ENCODE measurements around the gene NHLRC3. TPM values are rescaled to one million over a fixed set of nuclear protein-coding genes. Genes with fewer than 3 reads are reported as not detected.
A peak's percentile ranks its signal among the peaks of the same experiment; 100 is the strongest.
"Not testable (repeated sequence)": the region's sequence is repeated elsewhere in the genome, so short reads cannot be mapped to it uniquely, and the experiment has no call there.

NHLRC3 gene, protein sequence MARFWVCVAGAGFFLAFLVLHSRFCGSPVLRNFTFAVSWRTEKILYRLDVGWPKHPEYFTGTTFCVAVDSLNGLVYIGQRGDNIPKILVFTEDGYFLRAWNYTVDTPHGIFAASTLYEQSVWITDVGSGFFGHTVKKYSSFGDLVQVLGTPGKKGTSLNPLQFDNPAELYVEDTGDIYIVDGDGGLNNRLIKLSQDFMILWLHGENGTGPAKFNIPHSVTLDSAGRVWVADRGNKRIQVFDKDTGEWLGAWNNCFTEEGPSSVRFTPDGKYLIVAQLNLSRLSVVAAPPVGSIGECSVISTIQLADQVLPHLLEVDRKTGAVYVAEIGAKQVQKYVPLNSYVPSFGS
- 33.4 TPM for total RNA-seq

DNA sequence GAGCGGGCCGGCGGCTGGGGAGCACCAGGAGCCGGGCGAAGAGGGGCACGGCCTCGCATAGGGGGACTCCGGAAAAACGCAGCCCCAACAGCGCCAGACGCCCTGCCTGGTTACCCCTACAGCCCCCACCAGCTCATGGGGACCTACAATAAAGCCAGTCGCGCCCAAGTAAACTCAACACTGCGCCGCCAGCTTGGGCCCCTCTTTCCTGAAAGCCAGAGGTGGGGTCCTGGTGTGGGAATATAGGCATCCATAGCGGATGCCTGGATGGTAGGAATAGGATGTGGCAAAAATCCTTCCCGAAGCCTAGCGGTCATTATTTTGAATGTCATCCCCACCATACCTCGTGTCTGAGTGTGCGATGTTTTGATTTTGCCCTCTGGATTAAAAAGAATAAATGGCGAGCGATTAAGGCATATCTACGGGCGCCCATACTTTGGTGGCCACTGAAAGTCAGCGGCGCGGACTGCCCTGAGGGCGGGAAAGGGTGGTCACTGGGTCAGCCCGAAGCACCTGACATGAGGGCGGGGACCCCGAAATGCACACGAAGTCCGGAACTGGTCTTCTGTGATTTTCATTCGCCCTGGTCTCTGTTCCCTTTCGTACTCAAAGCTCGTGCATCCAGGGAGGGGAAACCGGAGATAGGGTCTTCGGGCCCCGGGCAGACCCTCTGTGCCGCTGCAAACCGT lies at the start of gene NHLRC3, which contains the start of gene PROSER1:
Gene NHLRC3 (plus strand): TSS at position 577 of the 689 bp plus-strand sequence. CDS start 184 bp downstream, outside the sequence.
Gene PROSER1 (minus strand): TSS at position 210 of the 689 bp plus-strand sequence. CDS start 847 bp downstream, outside the sequence.
- Histone ChIP-seq H3K27ac (ENCODE audit: low read depth, low read length) (peak within 1 kb of the TSS; percentile 74), H3K4me1 (ENCODE audit: control insufficient read depth in 3 of 3, insufficient read depth in 3 of 3, low read length in 3 of 3) (peaks cover 10 to 35% (median 21%) of the 10 kb centered on the region in 3 donors), H3K4me3 (ENCODE audit: low read length in 3 of 3) (peak within 1 kb of the TSS; percentile 89 to 99 (median 98)), H3K36me3 (ENCODE audit: control insufficient read depth in 3 of 3, insufficient read depth in 3 of 3, low read length in 3 of 3) (peaks cover 0 to 7% (median 0%) of the 10 kb centered on the region in 3 donors), H3K9me3 (ENCODE audit: control insufficient read depth in 3 of 3, low read length in 3 of 3) (no peaks in the 10 kb centered on the region), H3K27me3 (ENCODE audit: control insufficient read depth in 3 of 3, insufficient read depth in 3 of 3, low read length in 3 of 3) (no peaks in the 10 kb centered on the region), H3K9ac (ENCODE audit: low read depth in 1 of 3, low read length in 3 of 3) (peak within 1 kb of the TSS; percentile 90 to 98 (median 98))

DNA sequence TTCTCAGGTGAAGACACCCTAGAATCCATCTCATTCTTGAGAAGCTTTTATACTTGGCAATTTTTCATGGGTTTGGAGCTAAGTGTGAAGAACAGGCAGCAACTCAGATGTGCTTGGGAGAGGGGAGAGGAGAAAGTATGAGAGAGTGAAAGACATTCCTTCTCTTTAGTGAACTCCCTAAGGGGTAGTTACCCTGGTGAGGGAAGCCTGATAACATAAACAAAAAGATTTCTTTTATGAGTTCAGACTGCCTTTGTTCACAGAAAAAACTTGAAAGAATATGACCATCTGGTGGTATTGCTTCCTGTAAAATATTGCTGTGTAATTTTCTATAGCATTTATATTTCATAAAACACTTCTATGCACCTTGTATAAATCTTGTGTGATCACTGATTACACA lies 47.6 kb upstream of the NHLRC3 start, which contains the start of gene STOML3:
Gene STOML3 (minus strand): TSS at position 139 of the 400 bp plus-strand sequence. CDS start 110 bp downstream, at position 29.
- Histone ChIP-seq H3K36me3 (ENCODE audit: control insufficient read depth in 3 of 3, insufficient read depth in 3 of 3, low read length in 3 of 3) (no peaks in the 10 kb centered on the region), H3K27me3 (ENCODE audit: control insufficient read depth in 3 of 3, insufficient read depth in 3 of 3, low read length in 3 of 3) (no peaks in the 10 kb centered on the region), H3K4me3 (ENCODE audit: low read length in 3 of 3) (no peak within 1 kb of the TSS), H3K27ac (ENCODE audit: low read depth, low read length) (no peak within 1 kb of the TSS), H3K9me3 (ENCODE audit: control insufficient read depth in 3 of 3, low read length in 3 of 3) (no peaks in the 10 kb centered on the region), H3K9ac (ENCODE audit: low read depth in 1 of 3, low read length in 3 of 3) (no peak within 1 kb of the TSS), H3K4me1 (ENCODE audit: control insufficient read depth in 3 of 3, insufficient read depth in 3 of 3, low read length in 3 of 3) (no peaks in the 10 kb centered on the region)

DNA sequence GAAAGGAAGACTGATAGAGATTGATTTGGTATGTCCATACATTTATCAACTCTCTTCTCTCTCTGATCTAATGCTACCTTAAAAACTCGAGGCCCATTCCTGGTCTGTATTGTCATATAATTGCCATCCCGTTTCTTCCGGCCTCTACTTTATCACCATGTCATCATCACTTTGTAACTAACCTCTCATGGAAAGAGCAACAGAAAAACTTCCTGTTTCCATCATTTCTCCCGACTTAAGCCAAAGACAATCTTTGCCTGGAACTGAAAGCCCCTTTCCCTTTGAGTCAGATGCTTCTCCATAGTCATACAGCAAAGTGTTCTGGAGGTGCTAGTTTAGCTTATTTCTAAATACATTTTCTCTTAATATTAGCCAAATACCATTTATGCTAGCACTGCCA lies 44.9 kb upstream of the NHLRC3 start:
- Histone ChIP-seq H3K36me3 (ENCODE audit: control insufficient read depth in 3 of 3, insufficient read depth in 3 of 3, low read length in 3 of 3) (no peaks in the 10 kb centered on the region), H3K27ac (ENCODE audit: low read depth, low read length) (no peak overlapping the region), H3K27me3 (ENCODE audit: control insufficient read depth in 3 of 3, insufficient read depth in 3 of 3, low read length in 3 of 3) (no peaks in the 10 kb centered on the region), H3K9me3 (ENCODE audit: control insufficient read depth in 3 of 3, low read length in 3 of 3) (no peaks in the 10 kb centered on the region), H3K4me3 (ENCODE audit: low read length in 3 of 3) (no peak overlapping the region), H3K9ac (ENCODE audit: low read depth in 1 of 3, low read length in 3 of 3) (no peak overlapping the region), H3K4me1 (ENCODE audit: control insufficient read depth in 3 of 3, insufficient read depth in 3 of 3, low read length in 3 of 3) (no peaks in the 10 kb centered on the region)

- H3K27ac ChIP-seq (ENCODE audit: low read depth, low read length) = no peak overlapping the region
- H3K36me3 ChIP-seq (ENCODE audit: control insufficient read depth in 3 of 3, insufficient read depth in 3 of 3, low read length in 3 of 3) = no peaks in the 10 kb centered on the region
- no peaks in the 10 kb centered on the region for H3K27me3 ChIP-seq (ENCODE audit: control insufficient read depth in 3 of 3, insufficient read depth in 3 of 3, low read length in 3 of 3)
- no peak overlapping the region for H3K4me3 ChIP-seq (ENCODE audit: low read length in 3 of 3)
- H3K9ac ChIP-seq (ENCODE audit: low read depth in 1 of 3, low read length in 3 of 3) = no peak overlapping the region
- H3K9me3 ChIP-seq (ENCODE audit: control insufficient read depth in 3 of 3, low read length in 3 of 3) = no peaks in the 10 kb centered on the region
- no peaks in the 10 kb centered on the region for H3K4me1 ChIP-seq (ENCODE audit: control insufficient read depth in 3 of 3, insufficient read depth in 3 of 3, low read length in 3 of 3)
Measured at GRCh38 chr13:38998739-38999138, 39.5 kb upstream of the NHLRC3 start.

GRCh38 chr13:39006371-39007111 lies 31.7 kb upstream of the NHLRC3 start:
- not testable (repeated sequence) for H3K27me3 ChIP-seq (ENCODE audit: control insufficient read depth in 3 of 3, insufficient read depth in 3 of 3, low read length in 3 of 3); H3K4me1 ChIP-seq (ENCODE audit: control insufficient read depth in 3 of 3, insufficient read depth in 3 of 3, low read length in 3 of 3); H3K9me3 ChIP-seq (ENCODE audit: control insufficient read depth in 3 of 3, low read length in 3 of 3); H3K9ac ChIP-seq (ENCODE audit: low read depth in 1 of 3, low read length in 3 of 3); H3K4me3 ChIP-seq (ENCODE audit: low read length in 3 of 3); H3K27ac ChIP-seq (ENCODE audit: low read depth, low read length)
- peaks cover 9 to 29% (median 20%) of the 10 kb centered on the region in 3 donors for H3K36me3 ChIP-seq (ENCODE audit: control insufficient read depth in 3 of 3, insufficient read depth in 3 of 3, low read length in 3 of 3)

GRCh38 chr13:39012608-39013007 lies 25.6 kb upstream of the NHLRC3 start:
- H3K9me3 ChIP-seq (ENCODE audit: control insufficient read depth in 3 of 3, low read length in 3 of 3) = no peaks in the 10 kb centered on the region
- no peak overlapping the region for H3K9ac ChIP-seq (ENCODE audit: low read depth in 1 of 3, low read length in 3 of 3)
- peaks cover 0 to 3% (median 0%) of the 10 kb centered on the region in 3 donors for H3K4me1 ChIP-seq (ENCODE audit: control insufficient read depth in 3 of 3, insufficient read depth in 3 of 3, low read length in 3 of 3)
- peaks cover 31 to 59% (median 59%) of the 10 kb centered on the region in 3 donors for H3K36me3 ChIP-seq (ENCODE audit: control insufficient read depth in 3 of 3, insufficient read depth in 3 of 3, low read length in 3 of 3)
- H3K27me3 ChIP-seq (ENCODE audit: control insufficient read depth in 3 of 3, insufficient read depth in 3 of 3, low read length in 3 of 3) = no peaks in the 10 kb centered on the region
- H3K27ac ChIP-seq (ENCODE audit: low read depth, low read length) = no peak overlapping the region
- no peak overlapping the region for H3K4me3 ChIP-seq (ENCODE audit: low read length in 3 of 3)

- Histone ChIP-seq H3K9ac (ENCODE audit: low read depth in 1 of 3, low read length in 3 of 3) (no peak overlapping the region), H3K27me3 (ENCODE audit: control insufficient read depth in 3 of 3, insufficient read depth in 3 of 3, low read length in 3 of 3) (no peaks in the 10 kb centered on the region), H3K27ac (ENCODE audit: low read depth, low read length) (no peak overlapping the region), H3K9me3 (ENCODE audit: control insufficient read depth in 3 of 3, low read length in 3 of 3) (no peaks in the 10 kb centered on the region), H3K4me3 (ENCODE audit: low read length in 3 of 3) (no peak overlapping the region), H3K36me3 (ENCODE audit: control insufficient read depth in 3 of 3, insufficient read depth in 3 of 3, low read length in 3 of 3) (peaks cover 31 to 62% (median 56%) of the 10 kb centered on the region in 3 donors), H3K4me1 (ENCODE audit: control insufficient read depth in 3 of 3, insufficient read depth in 3 of 3, low read length in 3 of 3) (peaks cover 0 to 3% (median 0%) of the 10 kb centered on the region in 3 donors)
Measured at GRCh38 chr13:39013462-39013861, 24.8 kb upstream of the NHLRC3 start.

DNA sequence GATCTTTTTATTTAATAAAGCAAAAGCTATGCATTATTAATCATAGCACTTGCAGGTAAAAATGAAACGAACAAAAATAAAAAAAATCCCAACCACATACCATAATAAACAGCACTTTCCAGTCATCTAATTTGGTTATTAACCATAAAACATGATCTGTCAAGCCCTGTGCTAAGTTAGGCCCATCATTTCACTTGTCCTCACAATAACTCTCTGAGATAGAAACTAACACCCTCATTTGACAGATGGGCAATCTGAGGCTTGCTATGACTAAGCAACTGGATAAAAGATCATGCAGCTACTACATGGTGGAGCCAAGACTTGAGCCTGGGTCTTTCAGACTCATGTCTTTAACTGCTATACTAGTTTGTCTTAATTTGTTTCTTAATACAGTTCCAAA lies 22.2 kb upstream of the NHLRC3 start:
- H3K9me3 ChIP-seq (ENCODE audit: control insufficient read depth in 3 of 3, low read length in 3 of 3) = no peaks in the 10 kb centered on the region
- H3K36me3 ChIP-seq (ENCODE audit: control insufficient read depth in 3 of 3, insufficient read depth in 3 of 3, low read length in 3 of 3) = peaks cover 26 to 49% (median 42%) of the 10 kb centered on the region in 3 donors
- H3K4me1 ChIP-seq (ENCODE audit: control insufficient read depth in 3 of 3, insufficient read depth in 3 of 3, low read length in 3 of 3) = peaks cover 0 to 3% (median 0%) of the 10 kb centered on the region in 3 donors
- no peaks in the 10 kb centered on the region for H3K27me3 ChIP-seq (ENCODE audit: control insufficient read depth in 3 of 3, insufficient read depth in 3 of 3, low read length in 3 of 3)
- H3K27ac ChIP-seq (ENCODE audit: low read depth, low read length) = peak overlapping the region; percentile 50
- H3K9ac ChIP-seq (ENCODE audit: low read depth in 1 of 3, low read length in 3 of 3) = no peak overlapping the region
- no peak overlapping the region for H3K4me3 ChIP-seq (ENCODE audit: low read length in 3 of 3)

GRCh38 chr13:39016787-39017186 lies 21.5 kb upstream of the NHLRC3 start:
- H3K9me3 ChIP-seq (ENCODE audit: control insufficient read depth in 3 of 3, low read length in 3 of 3) = no peaks in the 10 kb centered on the region
- H3K4me3 ChIP-seq (ENCODE audit: low read length in 3 of 3) = no peak overlapping the region
- peak overlapping the region; percentile 50 for H3K27ac ChIP-seq (ENCODE audit: low read depth, low read length)
- H3K36me3 ChIP-seq (ENCODE audit: control insufficient read depth in 3 of 3, insufficient read depth in 3 of 3, low read length in 3 of 3) = peaks cover 24 to 46% (median 40%) of the 10 kb centered on the region in 3 donors
- peaks cover 0 to 3% (median 0%) of the 10 kb centered on the region in 3 donors for H3K4me1 ChIP-seq (ENCODE audit: control insufficient read depth in 3 of 3, insufficient read depth in 3 of 3, low read length in 3 of 3)
- no peaks in the 10 kb centered on the region for H3K27me3 ChIP-seq (ENCODE audit: control insufficient read depth in 3 of 3, insufficient read depth in 3 of 3, low read length in 3 of 3)
- no peak overlapping the region for H3K9ac ChIP-seq (ENCODE audit: low read depth in 1 of 3, low read length in 3 of 3)

All from skeletal muscle tissue (tissue), 4 donors.